ENCODE measurements around the gene PRR3. TPM values are rescaled to one million over a fixed set of nuclear protein-coding genes. Genes with fewer than 3 reads are reported as not detected.

Gene PRR3
- polyA plus RNA-seq, 1 donor = 22.3 TPM

Other genes starting within 250 kb of the PRR3 start
- gene TRIM39, start 230.4 kb upstream of the PRR3 start, polyA plus RNA-seq (ENCODE audit: insufficient read length) = 7.2 TPM
- gene RPP21, start 212.1 kb upstream of the PRR3 start, polyA plus RNA-seq (ENCODE audit: insufficient read length) = 18.8 TPM
- gene HLA-E, start 67.8 kb upstream of the PRR3 start, polyA plus RNA-seq (ENCODE audit: insufficient read length) = 86.9 TPM
- 57.1 TPM for gene GNL1, start 806 bp upstream of the PRR3 start, polyA plus RNA-seq (ENCODE audit: insufficient read length)
- 54.8 TPM for gene ABCF1, start 14.1 kb downstream of the PRR3 start, polyA plus RNA-seq (ENCODE audit: insufficient read length)
- gene PPP1R10, start 59.9 kb downstream of the PRR3 start, polyA plus RNA-seq (ENCODE audit: insufficient read length) = 37.0 TPM
- 59.6 TPM for gene MRPS18B, start 60.5 kb downstream of the PRR3 start, polyA plus RNA-seq (ENCODE audit: insufficient read length)
- 21.3 TPM for gene ATAT1, start 69.6 kb downstream of the PRR3 start, polyA plus RNA-seq (ENCODE audit: insufficient read length)
- 15.5 TPM for gene C6orf136, start 89.8 kb downstream of the PRR3 start, polyA plus RNA-seq (ENCODE audit: insufficient read length)
- gene DHX16, start 115.7 kb downstream of the PRR3 start, polyA plus RNA-seq (ENCODE audit: insufficient read length) = 27.7 TPM
- 41.8 TPM for gene PPP1R18, start 129.3 kb downstream of the PRR3 start, polyA plus RNA-seq (ENCODE audit: insufficient read length)
- 41.9 TPM for gene NRM, start 133.7 kb downstream of the PRR3 start, polyA plus RNA-seq (ENCODE audit: insufficient read length)
- 27.0 TPM for gene MDC1, start 160.0 kb downstream of the PRR3 start, polyA plus RNA-seq (ENCODE audit: insufficient read length)
- 777 TPM for gene TUBB, start 163.1 kb downstream of the PRR3 start, polyA plus RNA-seq (ENCODE audit: insufficient read length)
- gene FLOT1, start 185.4 kb downstream of the PRR3 start, polyA plus RNA-seq (ENCODE audit: insufficient read length) = 120 TPM
- gene IER3, start 187.3 kb downstream of the PRR3 start, polyA plus RNA-seq (ENCODE audit: insufficient read length) = 13.0 TPM

All from hindlimb muscle (tissue), 1 donor.